GM21515 (cell line): ENCODE results near the gene LMCD1.

Experiments
- ATAC-seq: cut with Tn5 transposase; IDR thresholded peaks from one replicate; pipeline ENCODE4 v1.9.1; 2021; ENCODE audit not compliant: unreplicated experiment

Gene LMCD1

DNA sequence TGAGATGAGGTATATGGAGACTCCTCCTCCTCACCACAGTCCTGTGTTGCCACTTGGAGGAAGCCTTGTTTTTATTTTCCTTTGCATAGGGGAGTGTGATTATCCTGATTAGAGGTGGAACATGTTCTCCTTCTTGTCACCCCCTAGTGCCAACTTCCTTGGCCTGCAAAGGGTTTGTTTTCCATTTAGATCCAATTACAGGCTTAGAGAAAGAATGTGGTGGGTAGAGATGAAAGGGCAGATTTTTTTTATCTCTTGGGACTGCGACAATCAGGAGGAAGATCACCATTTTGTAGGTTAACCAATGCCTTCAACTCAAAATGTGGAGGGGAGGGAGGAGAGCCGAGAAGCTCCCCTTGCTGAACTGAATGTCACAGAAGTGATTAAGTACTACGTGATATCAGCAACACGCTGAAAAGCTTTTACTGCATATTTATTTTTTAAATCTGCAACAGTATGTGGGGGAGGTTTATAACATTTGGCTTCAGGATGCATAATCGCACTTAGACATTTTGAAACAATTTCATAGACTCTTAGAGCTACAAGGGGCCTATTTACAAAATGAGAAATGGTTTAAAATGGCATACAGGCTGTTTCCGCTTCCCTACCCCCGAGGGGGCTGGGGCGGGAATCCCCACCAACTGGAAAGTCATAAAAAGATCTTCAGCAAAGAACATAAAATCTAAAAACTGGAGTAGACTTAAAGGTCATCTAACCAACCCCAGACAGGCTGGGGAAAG, 2.4 kb downstream of the LMCD1 start:
- ATAC-seq, result no peak

DNA sequence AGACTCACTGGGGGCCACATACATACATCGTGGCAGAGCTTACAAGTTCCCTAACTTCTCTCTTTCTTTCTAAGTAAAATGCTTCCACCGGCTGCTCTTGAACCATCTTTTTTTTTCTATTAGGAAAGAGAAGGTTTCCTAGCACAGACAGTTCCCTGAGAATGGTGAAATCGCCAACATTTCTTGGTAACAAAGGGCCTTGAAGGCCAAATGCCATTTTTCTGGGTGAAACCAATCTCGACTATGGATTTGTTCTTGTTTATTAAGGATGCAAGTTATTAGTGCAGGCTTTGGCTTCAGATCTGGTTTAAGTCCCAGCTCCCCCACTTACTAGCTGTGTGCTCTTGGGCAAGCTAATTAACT, 3.0 kb downstream of the LMCD1 start:
- no peak for ATAC-seq

DNA sequence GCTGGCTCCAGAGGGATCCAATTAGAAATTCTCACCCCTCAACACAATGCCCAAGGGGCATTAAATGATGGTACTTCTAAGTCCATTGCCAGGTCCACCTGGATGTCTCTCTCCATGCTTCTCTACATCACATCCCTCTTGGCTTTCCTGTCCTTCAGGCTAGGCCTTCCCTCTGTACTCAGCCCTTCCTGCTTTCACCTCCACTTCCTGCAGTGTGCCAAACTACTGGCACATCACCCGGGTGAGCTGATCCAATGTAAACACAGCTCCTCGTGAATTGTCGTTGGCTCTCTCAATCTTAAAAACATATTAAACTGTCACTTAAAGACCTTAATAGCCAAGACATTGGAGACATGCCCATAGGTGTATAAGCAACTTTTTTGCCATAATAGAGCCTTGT, 4.0 kb downstream of the LMCD1 start:
- no peak for ATAC-seq

DNA sequence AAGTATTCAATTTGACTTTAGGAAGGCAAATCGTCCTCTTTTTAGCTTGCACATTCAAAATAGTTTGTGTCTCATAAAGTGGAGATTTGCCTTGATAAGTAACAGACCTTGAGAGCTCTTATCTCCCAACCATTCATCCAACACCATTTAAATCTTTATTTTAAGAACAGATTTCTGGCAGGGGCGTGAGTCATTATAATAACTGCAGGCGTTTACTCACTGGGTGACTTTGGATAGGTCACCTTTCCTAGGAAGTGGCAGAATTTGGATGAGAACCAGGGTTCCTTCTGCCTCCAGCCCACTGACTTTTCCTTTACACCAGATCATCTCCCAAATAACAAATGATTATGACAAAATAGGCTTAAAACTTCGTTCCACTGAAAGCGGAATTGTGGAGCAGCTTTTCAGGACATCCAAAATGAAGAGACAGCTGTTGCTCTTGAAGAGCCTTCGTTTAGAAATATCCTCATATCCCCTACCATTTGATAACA, 5.0 kb downstream of the LMCD1 start:
- no peak for ATAC-seq

DNA sequence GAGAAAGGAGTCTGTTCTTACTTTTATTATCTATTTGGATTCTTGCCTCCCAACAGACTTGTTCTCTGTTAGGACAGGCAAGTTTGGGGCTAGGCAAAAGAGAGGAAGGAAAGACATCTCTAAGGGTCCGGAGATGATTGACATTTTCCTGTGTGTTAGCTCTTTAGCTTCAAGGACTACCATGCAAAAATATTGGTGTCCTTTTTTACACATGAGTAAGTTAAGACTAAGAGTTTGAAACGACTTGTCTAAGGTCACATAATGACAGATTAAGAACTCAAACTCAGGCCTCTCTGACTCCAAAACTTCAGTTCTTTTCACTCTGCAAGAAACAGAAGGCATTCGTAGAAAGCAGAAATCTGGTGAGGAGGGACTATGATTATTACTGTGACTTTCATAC, 5.9 kb downstream of the LMCD1 start:
- ATAC-seq, result no peak

DNA sequence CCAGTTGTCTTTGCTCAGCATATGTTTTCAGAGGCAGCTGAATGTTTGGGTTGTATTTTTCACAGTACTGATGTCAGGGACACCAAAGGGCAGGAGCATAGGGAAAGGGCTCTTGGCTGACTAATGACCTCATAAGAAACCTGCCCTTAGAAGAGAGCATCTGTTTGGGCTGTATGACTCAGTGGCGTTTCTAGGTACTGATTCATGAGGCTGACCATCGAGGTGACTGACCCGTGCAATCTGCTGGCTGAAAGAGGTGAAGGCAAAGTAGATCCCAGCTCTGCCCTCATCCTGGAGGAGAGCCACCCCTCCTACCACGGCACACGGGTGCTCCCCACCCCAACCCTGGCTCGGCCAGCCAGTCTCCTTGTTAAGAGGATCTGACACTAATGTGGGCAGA, 8.3 kb downstream of the LMCD1 start:
- ATAC-seq, result no peak

DNA sequence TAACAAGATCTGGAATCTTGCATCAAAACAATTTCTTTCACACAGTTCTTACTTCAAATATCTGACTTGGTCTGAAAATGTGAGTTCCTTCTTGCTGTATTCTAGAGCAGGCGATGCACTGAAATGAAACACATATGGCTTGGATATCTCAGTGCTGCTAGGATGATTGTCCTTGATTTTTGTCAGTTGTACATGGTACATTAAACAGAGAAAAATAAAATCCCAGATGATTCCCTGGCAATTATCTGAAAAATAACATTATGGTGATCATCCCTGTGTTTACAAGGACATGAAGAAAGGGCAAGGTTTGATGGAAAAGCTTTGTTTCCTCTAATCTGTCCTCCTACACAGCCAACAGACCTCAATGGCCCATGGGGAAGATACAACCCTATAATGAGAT, 10.6 kb downstream of the LMCD1 start:
- ATAC-seq, result no peak

DNA sequence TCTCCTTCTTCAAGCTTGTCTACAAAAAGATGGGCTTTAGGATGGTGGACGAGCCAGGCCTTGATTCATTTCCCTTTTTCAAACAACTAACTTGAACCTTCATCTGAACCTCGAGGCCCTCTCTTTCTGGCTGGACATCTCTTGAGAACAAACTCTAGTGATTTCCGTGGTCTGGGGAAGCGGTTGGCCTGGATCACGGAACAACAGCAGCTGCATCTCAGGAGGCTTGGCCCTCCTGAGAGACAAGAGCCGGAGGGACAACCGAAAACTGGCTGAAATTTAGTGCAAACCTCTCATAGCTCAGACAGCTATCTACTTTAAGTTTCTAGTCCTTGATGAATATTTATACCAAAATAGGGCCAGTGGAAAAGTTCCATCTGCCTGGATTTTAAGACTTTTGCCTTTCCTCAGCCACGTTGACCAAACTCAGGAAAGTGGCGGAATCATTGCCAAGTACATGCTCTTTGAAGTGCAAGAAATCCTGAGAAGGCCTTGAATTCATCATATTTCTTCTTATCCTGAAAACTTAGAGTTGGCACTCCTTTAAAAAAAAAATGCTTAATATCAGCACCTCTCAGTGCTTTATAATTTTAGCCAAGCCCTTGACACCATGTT, 14.5 kb downstream of the LMCD1 start:
- ATAC-seq, result no peak

DNA sequence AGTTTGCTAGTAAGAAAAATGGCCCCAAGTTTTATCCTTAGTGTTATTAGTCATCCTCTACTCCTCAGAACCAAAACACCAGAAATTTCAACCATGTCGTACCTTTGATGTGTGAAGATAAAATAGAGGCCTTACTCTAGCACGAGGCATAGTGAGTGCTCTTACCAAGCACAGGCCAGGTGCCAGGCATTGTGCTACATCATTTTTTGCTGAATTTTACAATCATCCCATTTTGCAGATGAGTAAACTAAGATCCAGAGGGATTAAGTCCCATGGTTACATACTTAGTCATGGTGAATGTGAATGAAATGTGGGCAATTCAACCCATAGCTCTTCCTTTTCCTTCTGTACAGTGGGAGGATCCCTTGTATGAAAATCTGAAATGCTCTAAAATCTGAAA, 15.2 kb downstream of the LMCD1 start:
- ATAC-seq, result no peak

DNA sequence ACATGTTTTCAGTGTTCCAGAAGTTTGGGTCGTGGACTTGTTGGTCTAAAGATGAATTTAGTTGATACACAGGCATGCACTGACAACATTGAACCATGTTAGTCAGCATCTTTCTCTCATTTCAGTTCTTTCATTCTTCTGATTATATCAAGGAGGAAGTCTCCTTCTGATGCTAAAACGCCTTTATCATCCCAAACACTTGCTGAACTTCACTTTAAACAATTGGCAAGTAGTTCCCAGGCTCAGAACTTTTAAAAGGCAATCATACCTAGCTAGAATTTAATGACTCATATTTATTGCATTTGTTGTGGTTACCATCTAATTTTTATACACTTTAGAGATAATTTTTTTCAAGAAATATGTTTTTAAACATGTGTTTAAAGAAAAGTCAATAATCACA, 15.9 kb downstream of the LMCD1 start:
- ATAC-seq, result no peak

DNA sequence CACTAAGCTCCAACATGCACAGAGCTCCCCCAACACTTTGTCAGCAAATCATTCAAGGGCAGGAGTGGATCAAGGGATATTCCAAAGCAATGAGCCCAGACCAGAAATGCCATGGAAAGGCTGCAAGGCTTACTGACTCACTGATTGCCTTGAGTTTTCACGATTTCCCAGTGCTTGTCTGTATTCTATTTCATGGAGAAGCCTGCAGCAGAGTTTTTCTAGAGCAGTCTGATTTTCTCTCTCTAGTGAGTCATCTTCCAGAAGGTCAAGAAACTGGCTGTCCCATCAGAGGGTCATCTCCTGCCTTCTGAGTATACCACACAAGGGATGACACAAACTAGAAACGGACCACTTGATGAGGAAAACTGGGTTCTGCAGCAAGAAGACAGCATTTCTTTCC, 16.5 kb downstream of the LMCD1 start:
- no peak for ATAC-seq

DNA sequence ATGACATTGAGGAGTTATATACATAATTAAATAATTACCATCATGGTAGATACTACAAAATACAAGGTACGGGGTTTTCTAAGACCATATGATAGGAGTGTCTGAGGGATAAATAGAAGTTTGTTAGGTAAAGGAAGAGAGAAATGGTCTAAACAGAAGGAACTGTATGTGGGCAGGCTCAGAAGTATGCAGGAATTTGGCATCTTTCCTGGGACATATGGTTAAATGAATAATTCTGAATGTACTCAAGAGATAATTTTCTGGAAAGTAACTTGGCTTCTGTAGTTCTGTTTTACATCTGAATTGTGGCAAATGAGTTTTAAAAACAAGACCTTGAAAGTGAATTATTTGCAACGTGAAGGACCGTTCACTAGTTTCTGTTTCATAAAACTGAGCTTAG, 17.5 kb downstream of the LMCD1 start:
- ATAC-seq, result no peak

DNA sequence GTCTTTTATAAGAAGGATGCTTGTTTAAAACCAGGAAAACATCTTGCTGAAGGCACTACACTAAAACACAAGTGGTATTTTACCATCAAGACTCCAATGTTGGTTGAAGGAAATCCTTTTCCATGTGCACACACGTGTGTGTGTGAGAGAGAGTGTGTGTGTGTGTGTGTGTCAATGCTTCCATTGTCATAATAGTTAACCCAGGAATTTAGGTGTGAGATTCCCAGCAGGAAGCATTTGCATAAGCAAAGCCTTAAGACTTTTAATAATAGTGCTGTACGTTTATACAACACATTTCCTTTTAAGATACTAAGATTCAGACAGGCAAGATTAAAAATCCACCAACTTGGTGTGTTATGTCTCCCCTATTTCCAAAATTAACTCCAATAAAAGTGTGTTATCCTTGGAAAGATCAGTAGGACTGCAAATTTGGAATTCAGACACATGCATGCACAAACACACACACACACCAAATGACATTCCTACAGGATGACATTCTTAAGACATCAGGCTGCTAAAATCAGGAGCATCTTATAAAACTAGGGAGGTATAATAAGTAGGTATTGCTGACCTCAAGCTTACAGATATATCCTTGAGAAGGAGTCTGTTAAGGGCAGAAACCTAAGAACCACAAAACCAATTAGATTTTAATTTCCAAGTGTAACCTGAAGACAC, 18.3 kb downstream of the LMCD1 start:
- ATAC-seq, result no peak

DNA sequence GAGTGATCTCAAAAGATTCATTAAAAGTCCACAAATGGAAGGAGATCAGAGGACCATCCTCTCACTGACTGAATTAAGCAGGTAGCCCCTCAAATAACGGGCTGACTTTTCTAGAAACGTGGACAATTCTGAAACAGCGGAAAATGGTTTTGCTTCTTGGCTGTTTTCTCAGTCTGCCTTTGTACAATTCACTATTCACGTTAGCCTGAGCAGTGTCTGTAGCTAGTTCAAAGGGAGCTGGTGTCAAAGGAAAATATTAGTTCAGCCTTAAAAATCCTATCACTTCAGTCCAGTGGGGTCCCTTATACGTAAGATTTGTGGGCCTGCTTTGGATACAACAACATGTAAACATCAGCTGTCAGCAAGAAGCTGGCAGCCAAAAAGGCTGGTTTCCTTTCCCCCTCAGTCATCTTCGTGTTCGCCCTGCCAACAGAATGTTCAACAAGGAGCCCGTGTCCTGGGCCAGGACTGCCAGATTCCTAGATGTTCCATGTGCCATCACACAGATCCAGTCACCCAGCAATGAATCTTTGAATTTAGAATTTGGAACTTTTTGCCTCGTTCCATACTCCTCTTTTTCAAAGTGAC, 19.3 kb downstream of the LMCD1 start:
- ATAC-seq, result no peak

DNA sequence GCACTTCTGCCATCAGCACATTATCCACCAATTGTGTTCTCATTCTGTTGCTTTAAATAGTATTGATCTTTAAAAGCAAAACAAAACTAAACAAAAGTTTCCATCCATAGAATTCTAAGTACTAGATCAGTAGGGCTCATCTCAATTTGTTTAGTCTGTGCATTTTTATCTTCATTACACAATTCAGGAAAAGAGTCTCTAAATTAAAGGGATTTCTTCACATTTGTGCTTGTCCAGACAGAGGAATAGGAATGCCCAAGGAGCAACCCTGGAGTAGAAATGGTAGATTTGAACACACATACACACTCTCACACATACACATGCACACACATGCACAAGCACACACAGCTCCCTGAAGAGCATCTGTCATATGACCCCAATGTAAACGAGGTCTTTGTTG, 21.4 kb downstream of the LMCD1 start:
- no peak for ATAC-seq

DNA sequence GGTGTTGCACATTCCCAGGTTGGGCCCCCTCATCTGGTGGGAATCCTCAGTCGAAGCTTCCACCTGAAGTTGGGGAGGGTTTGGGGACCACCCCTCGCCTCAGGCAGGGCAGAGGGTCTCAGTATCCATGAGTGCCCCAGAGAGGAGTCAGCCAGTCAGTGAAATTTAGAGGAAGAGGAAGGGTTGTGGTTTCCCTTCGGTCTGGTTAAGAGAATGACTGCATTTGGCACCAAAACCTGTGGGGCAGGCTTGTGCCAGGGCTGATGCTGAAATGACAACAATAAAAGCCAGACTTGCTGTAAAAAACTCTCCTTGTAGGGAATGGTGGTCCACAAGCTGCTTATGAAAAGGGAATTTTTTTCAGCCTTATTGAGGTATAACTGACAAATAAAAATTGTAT, 22.6 kb downstream of the LMCD1 start:
- no peak for ATAC-seq

DNA sequence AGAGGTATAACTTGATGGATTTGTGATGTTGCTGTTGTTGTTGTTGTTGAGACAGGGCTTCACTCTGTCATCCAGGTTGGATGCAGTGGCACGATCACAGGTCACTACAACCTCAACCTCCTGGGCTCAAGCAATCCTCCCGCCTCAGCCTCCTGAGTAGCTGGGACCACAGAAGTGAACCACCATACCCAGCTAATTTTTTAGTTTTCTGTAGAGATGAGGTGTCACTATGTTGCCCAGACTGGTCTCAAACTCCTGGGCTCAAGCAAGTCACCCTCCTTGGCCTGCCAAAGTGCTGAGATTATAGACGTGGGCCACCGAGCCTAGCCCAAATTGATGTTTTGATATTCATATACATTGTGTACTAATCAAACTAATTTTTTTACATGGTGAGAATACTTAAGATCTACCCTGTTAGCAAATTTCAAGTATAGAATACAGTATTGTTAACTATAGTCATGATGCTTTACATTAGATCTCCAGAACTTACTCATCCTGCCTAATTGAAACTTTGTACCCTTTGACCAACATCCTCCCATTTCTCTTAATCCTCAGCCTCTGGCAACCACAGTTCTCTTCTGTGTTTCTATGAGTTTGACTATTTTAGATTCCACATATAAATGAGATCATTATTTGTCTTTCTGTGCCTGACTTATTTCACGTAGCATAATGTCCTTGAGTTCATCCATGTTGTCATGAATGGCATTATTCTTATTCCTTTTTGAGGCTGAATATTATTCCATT, 23.2 kb downstream of the LMCD1 start:
- ATAC-seq, result no peak

DNA sequence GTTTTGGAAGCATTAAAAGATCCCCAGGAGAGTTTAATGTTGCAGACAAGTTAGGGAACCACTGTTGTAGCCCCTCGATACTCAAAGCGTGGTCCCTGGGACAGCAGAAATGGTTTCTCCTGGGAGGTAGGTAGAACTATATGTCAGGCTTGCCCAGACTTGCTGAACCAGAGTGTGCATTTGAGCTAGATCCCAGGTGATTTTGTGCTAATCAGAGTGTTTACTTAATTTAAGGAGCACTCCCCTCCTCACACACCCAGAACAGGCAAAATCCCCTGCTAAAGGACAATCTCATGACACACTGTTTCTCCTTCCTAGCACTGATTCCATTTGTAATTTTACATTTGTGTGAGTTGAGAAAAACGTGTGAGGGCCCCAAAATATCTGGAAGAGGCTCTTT, 24.3 kb downstream of the LMCD1 start:
- no peak for ATAC-seq

DNA sequence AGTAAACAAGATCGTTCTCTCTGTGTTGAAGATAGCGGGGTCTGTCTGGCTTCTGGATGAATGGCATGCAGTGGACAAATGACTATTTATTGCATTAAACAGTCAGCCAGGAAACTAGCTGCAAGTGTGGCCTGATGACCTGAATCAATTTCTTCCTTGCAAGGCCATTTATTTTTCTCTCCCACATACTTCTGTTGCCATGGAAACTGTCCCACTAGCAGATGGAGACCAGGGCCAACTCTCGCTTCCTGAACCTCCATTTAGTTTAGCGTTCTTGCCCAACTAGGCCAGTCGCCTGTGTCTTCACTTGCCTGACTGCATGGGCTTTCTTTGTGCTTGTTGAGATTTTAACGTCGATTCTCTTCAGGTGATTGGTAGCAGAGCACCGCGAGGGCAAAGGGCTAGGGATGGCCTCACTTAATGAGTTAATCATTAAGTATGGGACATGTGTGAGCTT, 27.6 kb downstream of the LMCD1 start:
- ATAC-seq, result no peak

DNA sequence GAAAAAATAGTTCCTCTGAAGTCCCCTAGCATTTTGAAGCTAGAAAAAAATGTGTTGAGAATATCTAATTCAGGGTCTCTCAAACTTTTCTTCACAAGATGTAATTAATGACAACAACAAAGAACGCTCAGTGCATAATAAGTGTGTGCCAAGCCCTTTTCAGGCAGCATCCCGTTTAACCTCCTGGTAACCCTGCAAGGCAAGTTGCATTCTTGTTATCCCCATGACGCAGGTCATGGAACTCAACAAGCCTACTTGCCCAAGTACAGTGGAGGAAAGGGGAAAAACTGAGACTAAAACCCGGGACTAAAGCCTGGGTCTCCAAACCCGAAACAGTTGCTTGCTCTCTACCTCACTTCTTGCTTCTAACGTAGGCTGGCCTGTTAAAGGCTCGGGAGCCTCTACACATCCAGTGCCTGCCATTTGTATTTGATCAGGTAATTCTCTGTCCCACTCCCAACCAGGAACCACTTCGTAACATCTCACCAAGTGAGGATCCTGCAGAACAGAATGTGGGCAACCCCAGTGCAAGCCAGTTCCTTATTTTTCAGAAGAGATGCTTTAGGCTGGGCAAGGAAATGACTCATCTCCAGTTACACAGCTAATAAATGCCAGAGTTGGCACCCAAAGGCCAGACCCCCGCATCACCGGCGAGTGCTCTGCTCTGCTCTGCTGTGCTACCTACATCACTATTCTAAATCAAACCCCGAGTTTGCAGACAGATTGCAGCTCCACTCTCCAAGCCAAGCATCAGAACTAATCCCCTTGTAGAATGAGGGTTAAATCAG, 28.3 kb downstream of the LMCD1 start:
- ATAC-seq, result no peak
